Endothelial cell of umbilical vein (primary cell): ENCODE data around the gene SCAP. TPM values are rescaled to one million over a fixed set of nuclear protein-coding genes. Genes with fewer than 3 reads are reported as not detected.

Experiments
- BruUV-seq: library from RNA; stranded (reverse); fragments of 400-500 nt; replicated peaks from 2 replicates; lab custom pipeline; 2021; lab: Mats Ljungman, UMichigan
- CTCF ChIA-PET: fragments of 300-600, 350-600 bp; sonication (Branson Sonifier 250); formaldehyde crosslinking; loops from one replicate; lab custom pipeline; 2021; ENCODE audit warnings: antibody characterized with exemption, inconsistent platforms; lab: Charles Lee
- POLR2A ChIA-PET: fragments of 300-600, 350-600 bp; sonication (Branson Sonifier 250); formaldehyde crosslinking; loops from one replicate; lab custom pipeline; 2021; ENCODE audit warnings: antibody characterized with exemption, inconsistent platforms; lab: Charles Lee
- DNase-seq: peaks from one replicate; pipeline ENCODE4 v3.0.0-alpha.2; 2011; ENCODE audit warnings: low read depth, low spot score
- FAIRE-seq: peaks from 2 replicates; lab custom pipeline; 2011; peaks lifted over from hg19 to GRCh38; lab: Jason Lieb, UNC
- H2AFZ ChIP-seq: 2 replicates; pipeline ENCODE4 v1.6.0; 2012; ENCODE audit warnings: low read depth, low read length, control low read depth, inconsistent platforms
- H3K27ac ChIP-seq: 2 replicates; pipeline ENCODE4 v1.5.1; 2011; ENCODE audit warnings: low read depth, mild to moderate bottlenecking, control low read depth, low read length, moderate library complexity; ENCODE audit not compliant: insufficient read depth
- H3K27me3 ChIP-seq, 2 experiments: 2 replicates each; pipeline versions ENCODE4 v1.6.0 to v1.6.1; 2011; ENCODE audit warnings: low read length in 2 of 2, mixed read lengths in 1 of 2; ENCODE audit not compliant: control insufficient read depth in 2 of 2, insufficient read depth in 2 of 2
- H3K36me3 ChIP-seq, 2 experiments: 2 replicates in 1 of 2; 3 replicates in 1 of 2; pipeline ENCODE4 v1.5.1; 2011; ENCODE audit warnings: low read length in 2 of 2, mild to moderate bottlenecking in 1 of 2, moderate library complexity in 1 of 2; ENCODE audit not compliant: control insufficient read depth in 2 of 2, insufficient read depth in 2 of 2; ENCODE audit errors: extremely low read depth in 1 of 2
- H3K4me1 ChIP-seq: 3 replicates; pipeline ENCODE4 v1.5.1; 2011; ENCODE audit warnings: mild to moderate bottlenecking, low read length; ENCODE audit not compliant: control insufficient read depth, insufficient read depth; ENCODE audit errors: extremely low read depth
- H3K4me2 ChIP-seq: 2 replicates; pipeline ENCODE4 v1.6.1; 2011; ENCODE audit warnings: low read length, control low read depth, mixed read lengths; ENCODE audit not compliant: insufficient read depth
- H3K4me3 ChIP-seq, 3 experiments: fragments of 200-600 bp in 1 of 3; sonication (generic), shearing (Covaris generic) in 1 of 3; replicated peaks in 1 of 3; 2 replicates each; pipeline ENCODE4 v1.5.1; 2011 to 2016; ENCODE audit warnings: control low read depth in 3 of 3, low read length in 3 of 3, mild to moderate bottlenecking in 2 of 3, inconsistent platforms in 1 of 3, low read depth in 1 of 3, moderate library complexity in 1 of 3; ENCODE audit not compliant: insufficient read depth in 1 of 3
- H3K79me2 ChIP-seq: 2 replicates; pipeline ENCODE4 v1.6.0; 2012; ENCODE audit warnings: low read length, inconsistent platforms; ENCODE audit not compliant: control insufficient read depth, insufficient read depth
- H3K9ac ChIP-seq: replicated peaks from 2 replicates; pipeline ENCODE3; 2011; ENCODE audit warnings: low read length, control low read depth; ENCODE audit not compliant: insufficient read depth; ENCODE audit errors: extremely low read depth
- H3K9me1 ChIP-seq: replicated peaks from 3 replicates; pipeline ENCODE4 v1.6.0; 2011; ENCODE audit warnings: mild to moderate bottlenecking, low read length; ENCODE audit not compliant: control insufficient read depth, insufficient read depth; ENCODE audit errors: extremely low read depth
- H3K9me3 ChIP-seq: replicated peaks from 2 replicates; pipeline ENCODE4 v1.5.1; 2012; ENCODE audit warnings: low read length, inconsistent platforms; ENCODE audit not compliant: control insufficient read depth, insufficient read depth
- H4K20me1 ChIP-seq: replicated peaks from 2 replicates; pipeline ENCODE3; 2011; ENCODE audit warnings: mild to moderate bottlenecking, low read length; ENCODE audit not compliant: control insufficient read depth, insufficient read depth; ENCODE audit errors: extremely low read depth
- EZH2 ChIP-seq: IDR thresholded peaks from 2 replicates; pipeline ENCODE4 v1.6.1; 2012; ENCODE audit warnings: borderline replicate concordance, low read depth, mild to moderate bottlenecking, moderate library complexity, low read length, inconsistent platforms; ENCODE audit not compliant: severe bottlenecking
- FOS ChIP-seq: IDR thresholded peaks from 2 replicates; pipeline ENCODE4 v1.6.1; 2011; ENCODE audit warnings: mild to moderate bottlenecking, low read length, moderate library complexity, borderline replicate concordance; ENCODE audit not compliant: insufficient read depth
- GATA2 ChIP-seq: IDR thresholded peaks from 2 replicates; pipeline ENCODE4 v1.7.0; 2011; ENCODE audit warnings: low read depth, mild to moderate bottlenecking, moderate library complexity, mixed read lengths, low read length; ENCODE audit not compliant: insufficient read length, insufficient read depth
- JUN ChIP-seq: IDR thresholded peaks from 2 replicates; pipeline ENCODE4 v1.6.1; 2011; ENCODE audit warnings: borderline replicate concordance, low read depth; ENCODE audit not compliant: insufficient read length, insufficient read depth
- MYC ChIP-seq: IDR thresholded peaks from one replicate; pipeline ENCODE4 v1.6.1; 2011; ENCODE audit warnings: mild to moderate bottlenecking, low read depth, low read length
- POLR2A ChIP-seq: IDR thresholded peaks from 2 replicates; pipeline ENCODE4 v1.6.1; 2012; ENCODE audit warnings: low read depth, mild to moderate bottlenecking, control low read depth, low read length
- POLR2AphosphoS5 ChIP-seq: IDR thresholded peaks from 2 replicates; pipeline ENCODE4 v1.6.1; 2012; ENCODE audit warnings: low read depth, mild to moderate bottlenecking, control low read depth, low read length, moderate library complexity; ENCODE audit not compliant: insufficient read depth
- dilution Hi-C: fragments of 300-500 bp; cut with MboI; formaldehyde crosslinking; loops from one replicate; pipeline ENCODE4 v1.15.0; 2019; ENCODE audit warnings: low sequenced_read_pairs; ENCODE audit not compliant: extremely low pct_ligation_motif_present
- intact Hi-C: fragments of 100-400 bp; cut with micrococcal nuclease; formaldehyde crosslinking; loops from one replicate; pipeline ENCODE4 v1.10.0; 2022
- polyA plus RNA-seq, 4 experiments: library from polyadenylated mRNA; depleted of rRNA in 3 of 4; stranded (reverse) in 3 of 4; unstranded in 1 of 4; fragments of >200 nt; gene quantifications; 2 replicates each; pipeline versions ENCODE4 v1.2.1 to v1.2.3, GENCODE V29; 2011 to 2012; ENCODE audit warnings: missing spikeins in 1 of 4
- total RNA-seq: library from RNA; stranded (reverse); gene quantifications from 2 replicates; pipeline ENCODE4 v1.2.3, GENCODE V29; 2021
- TF ChIP-seq, protein P1 (sequence below): IDR thresholded peaks from 2 replicates; pipeline ENCODE4 v1.6.1; 2011; ENCODE audit not compliant: insufficient read depth, insufficient read length
- TF ChIP-seq, protein P2 (sequence below), 2 donors: IDR thresholded peaks; 1 replicate in 1 of 2; 2 replicates in 1 of 2; pipeline ENCODE4 v1.5.1; 2011; ENCODE audit warnings: low read length in 2 of 2, mild to moderate bottlenecking in 2 of 2, moderate library complexity in 2 of 2, control low read depth in 1 of 2, inconsistent platforms in 1 of 2, low read depth in 1 of 2; ENCODE audit not compliant: insufficient read depth in 1 of 2; ENCODE audit errors: extremely low read depth in 1 of 2

SCAP gene
- total and polyA plus RNA-seq, 2 donors (not counting 3 experiments of a cell fraction or from before 2014, with no cell fraction given): 34.7 to 59.0 TPM

DNA sequence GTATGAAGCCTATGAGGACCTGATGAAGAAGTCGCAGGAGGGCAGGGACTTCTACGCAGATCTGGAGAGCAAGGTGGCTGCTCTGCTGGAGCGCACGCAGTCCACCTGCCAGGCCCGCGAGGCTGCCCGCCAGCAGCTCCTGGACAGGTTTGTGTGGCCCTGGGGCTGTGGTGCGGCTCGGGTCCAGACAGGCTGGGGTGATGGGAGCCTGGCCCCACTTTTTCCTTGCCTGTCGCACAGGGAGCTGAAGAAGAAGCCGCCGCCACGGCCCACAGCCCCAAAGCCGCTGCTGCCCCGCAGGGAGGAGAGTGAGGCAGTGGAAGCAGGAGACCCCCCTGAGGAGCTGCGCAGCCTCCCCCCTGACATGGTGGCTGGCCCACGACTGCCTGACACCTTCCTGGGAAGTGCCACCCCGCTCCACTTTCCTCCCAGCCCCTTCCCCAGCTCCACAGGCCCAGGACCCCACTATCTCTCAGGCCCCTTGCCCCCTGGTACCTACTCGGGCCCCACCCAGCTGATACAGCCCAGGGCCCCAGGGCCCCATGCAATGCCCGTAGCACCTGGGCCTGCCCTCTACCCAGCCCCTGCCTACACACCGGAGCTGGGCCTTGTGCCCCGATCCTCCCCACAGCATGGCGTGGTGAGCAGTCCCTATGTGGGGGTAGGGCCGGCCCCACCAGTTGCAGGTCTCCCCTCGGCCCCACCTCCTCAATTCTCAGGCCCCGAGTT, 65.9 kb downstream of the SCAP start:
- BruUV-seq: no TSS peak
- FAIRE-seq (no peak), DNase-seq (no peak)
- Histone ChIP-seq H3K27me3 (no peaks in the 10 kb centered on the region), H4K20me1 (no peaks in the 10 kb centered on the region), H3K4me2 (no peak overlapping the region), H3K9me1 (no peaks in the 10 kb centered on the region), H3K79me2 (no peaks in the 10 kb centered on the region), H3K4me3 (no peak overlapping the region), H3K9me3 (no peaks in the 10 kb centered on the region), H2AFZ (no peak overlapping the region), H3K9ac (no peak overlapping the region), H3K4me1 (no peaks in the 10 kb centered on the region), H3K36me3 (peaks cover 0 to 73% of the 10 kb centered on the region in 2 experiments), H3K27ac (no peak overlapping the region)
- POLR2A ChIA-PET: no interaction called here
- CTCF ChIA-PET: interaction anchor here (1.6 kb wide), 1 partner anchor 12 kb away, joined by 7 read pairs; no protein-coding TSS in a partner anchor
- TF ChIP-seq, protein P1, sequence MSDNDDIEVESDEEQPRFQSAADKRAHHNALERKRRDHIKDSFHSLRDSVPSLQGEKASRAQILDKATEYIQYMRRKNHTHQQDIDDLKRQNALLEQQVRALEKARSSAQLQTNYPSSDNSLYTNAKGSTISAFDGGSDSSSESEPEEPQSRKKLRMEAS: no peak
- TF ChIP-seq POLR2A: no peak
- no peak for TF ChIP-seq FOS
- TF ChIP-seq POLR2AphosphoS5: no peak
- TF ChIP-seq, protein P2, sequence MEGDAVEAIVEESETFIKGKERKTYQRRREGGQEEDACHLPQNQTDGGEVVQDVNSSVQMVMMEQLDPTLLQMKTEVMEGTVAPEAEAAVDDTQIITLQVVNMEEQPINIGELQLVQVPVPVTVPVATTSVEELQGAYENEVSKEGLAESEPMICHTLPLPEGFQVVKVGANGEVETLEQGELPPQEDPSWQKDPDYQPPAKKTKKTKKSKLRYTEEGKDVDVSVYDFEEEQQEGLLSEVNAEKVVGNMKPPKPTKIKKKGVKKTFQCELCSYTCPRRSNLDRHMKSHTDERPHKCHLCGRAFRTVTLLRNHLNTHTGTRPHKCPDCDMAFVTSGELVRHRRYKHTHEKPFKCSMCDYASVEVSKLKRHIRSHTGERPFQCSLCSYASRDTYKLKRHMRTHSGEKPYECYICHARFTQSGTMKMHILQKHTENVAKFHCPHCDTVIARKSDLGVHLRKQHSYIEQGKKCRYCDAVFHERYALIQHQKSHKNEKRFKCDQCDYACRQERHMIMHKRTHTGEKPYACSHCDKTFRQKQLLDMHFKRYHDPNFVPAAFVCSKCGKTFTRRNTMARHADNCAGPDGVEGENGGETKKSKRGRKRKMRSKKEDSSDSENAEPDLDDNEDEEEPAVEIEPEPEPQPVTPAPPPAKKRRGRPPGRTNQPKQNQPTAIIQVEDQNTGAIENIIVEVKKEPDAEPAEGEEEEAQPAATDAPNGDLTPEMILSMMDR (IDR thresholded peaks at IDR 0.05; ENCODE audit: extremely low read depth in 1 of 2, insufficient read depth in 1 of 2, low read depth in 1 of 2, low read length in 2 of 2): no peak
- TF ChIP-seq MYC: no peak
- TF ChIP-seq EZH2: no peak
- TF ChIP-seq JUN: no peak
- TF ChIP-seq GATA2: no peak
- intact Hi-C loops (no loop called here), dilution Hi-C loops (no loop called here)
